ENCODE data around the gene TUBB4B.
A peak's percentile ranks its signal among the peaks of the same experiment; 100 is the strongest.
"Not testable (repeated sequence)": the region's sequence is repeated elsewhere in the genome, so short reads cannot be mapped to it uniquely, and the experiment has no call there.

Gene TUBB4B

GRCh38 chr9:137233143-137233980 is 7.7 kb upstream of the TUBB4B start:
- intact Hi-C loops (cut with DNase I), result no loop called here
- no peak for DNase-seq

GRCh38 chr9:137234055-137234697 is 6.9 kb upstream of the TUBB4B start:
- intact Hi-C loops (cut with DNase I), result no loop called here

GRCh38 chr9:137234758-137235423 is 6.2 kb upstream of the TUBB4B start:
- no peak for DNase-seq
- intact Hi-C loops (cut with DNase I), result no loop called here

More at GRCh38 chr9:137234055-137234697, 6.9 kb upstream of the TUBB4B start:
- DNase-seq, result no peak

- intact Hi-C loops (cut with DNase I), result no loop called here
- no peak for DNase-seq
These were observed 5.5 kb upstream of the TUBB4B start for GRCh38 chr9:137235424-137236237.

GRCh38 chr9:137236238-137236935 is 4.7 kb upstream of the TUBB4B start:
- DNase-seq, result peak; percentile 72 to 93 (median 86)
- intact Hi-C loops (cut with DNase I), result no loop called here

- intact Hi-C loops (cut with DNase I), result no loop called here
These were observed 4.1 kb upstream of the TUBB4B start for GRCh38 chr9:137236936-137237421.

GRCh38 chr9:137237759-137238726 is 3.0 kb upstream of the TUBB4B start:
- intact Hi-C loops (cut with DNase I), result no loop called here
- DNase-seq, result peak; percentile 48 to 90 (median 76)

More at GRCh38 chr9:137236936-137237421, 4.1 kb upstream of the TUBB4B start:
- DNase-seq, result peak in 1 of 42 donors; percentile 46

GRCh38 chr9:137239541-137240200 is 1.4 kb upstream of the TUBB4B start:
- intact Hi-C loops (cut with DNase I), result loop anchor here (2.0 kb wide), 1 partner anchor 15 kb away; the partner anchor contains the start of gene NELFB
- DNase-seq, result peak in 5 of 42 donors; percentile 30 to 52 (median 41)

GRCh38 chr9:137240318-137240840 is 708 bp upstream of the TUBB4B start:
- intact Hi-C loops (cut with DNase I), result loop anchor here (2.0 kb wide), 1 partner anchor 14 kb away; the partner anchor contains the start of gene NELFB
- DNase-seq, result peak; percentile 46 to 89 (median 80)

- DNase-seq, result peak in 33 of 42 donors; percentile 37 to 83 (median 58)
These were observed 592 bp downstream of the TUBB4B start for GRCh38 chr9:137241490-137242268.

GRCh38 chr9:137242269-137243203 is 1.4 kb downstream of the TUBB4B start:
- intact Hi-C loops (cut with DNase I), result no loop called here
- DNase-seq, result no peak

More at GRCh38 chr9:137241490-137242268, 592 bp downstream of the TUBB4B start:
- intact Hi-C loops (cut with DNase I), result loop anchor here (2.0 kb wide), 1 partner anchor 13 kb away; the partner anchor contains the start of gene NELFB

- intact Hi-C loops (cut with DNase I); DNase-seq: not testable (repeated sequence)
These were observed 2.2 kb downstream of the TUBB4B start for GRCh38 chr9:137243266-137243625.

GRCh38 chr9:137243626-137244485 is 2.8 kb downstream of the TUBB4B start:
- intact Hi-C loops (cut with DNase I), result no loop called here
- no peak for DNase-seq
